ENCODE measurements around the gene IRX4. TPM values are rescaled to one million over a fixed set of nuclear protein-coding genes. Genes with fewer than 3 reads are reported as not detected.

Gene IRX4
- total RNA-seq, result under 1 TPM in 1 of 2 donors, not detected in 1; 0.22 TPM
- 0.50 TPM for polyA plus RNA-seq (2013, experiment 1 of 2)
- 0.91 TPM for polyA plus RNA-seq (2013, experiment 2 of 2)
- long read RNA-seq, experiment 1, partial matches to known transcripts, result 0 of 1 reads
- long read RNA-seq, experiment 1, other reads (novel, unspliced or antisense), result 1 of 1 reads
- long read RNA-seq, experiment 2, partial matches to known transcripts, result 0 of 2 reads
- long read RNA-seq, experiment 2, other reads (novel, unspliced or antisense), result 1 of 2 reads
- long read RNA-seq, experiment 3, result 0 reads
- long read RNA-seq, experiment 4, result 0 reads

DNA sequence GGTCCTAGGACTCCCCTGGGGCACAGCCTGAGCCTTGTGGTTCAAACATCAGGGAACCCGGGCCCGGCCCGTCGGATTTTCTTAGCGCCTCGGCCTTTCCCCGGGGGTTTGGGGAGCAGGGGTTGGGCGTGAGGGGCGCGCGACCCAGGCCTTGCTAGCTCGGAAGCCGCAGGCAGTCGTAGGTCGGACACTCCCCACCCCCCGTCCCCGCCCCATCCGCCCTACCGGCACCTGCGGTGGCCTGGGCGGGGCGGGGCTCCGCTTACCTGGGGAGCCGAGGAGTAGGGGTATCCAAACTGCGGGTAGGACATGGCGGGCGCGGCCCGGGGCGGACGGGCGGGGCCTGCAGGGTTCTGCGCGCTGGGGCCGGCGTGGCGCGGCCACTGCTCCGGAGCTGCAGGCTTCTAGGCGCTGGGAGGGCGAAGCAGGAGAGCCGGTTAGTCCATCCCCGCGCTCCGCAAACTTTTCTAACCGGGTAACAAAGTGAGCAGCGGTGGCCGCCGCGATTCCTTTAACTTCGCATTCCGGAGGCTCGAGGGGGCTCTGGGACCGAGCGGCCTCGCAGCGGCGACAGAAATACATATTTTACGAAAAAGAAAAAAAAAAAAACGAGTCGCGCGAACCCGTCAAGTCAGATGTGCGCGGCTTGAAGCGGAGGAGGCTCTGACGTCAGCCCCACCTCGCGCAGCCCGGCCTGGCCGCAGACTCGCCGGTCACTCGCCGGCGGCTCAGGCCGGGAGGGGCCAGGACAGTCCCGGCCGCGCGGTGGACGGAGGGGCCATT, at the start of gene IRX4:
TSS of gene IRX4 (minus strand) at position 589 of the 783 bp plus-strand sequence. CDS start at position 311, 278 bp downstream.
- H3K4me3 Mint-ChIP-seq, result peak within 1 kb of the TSS; percentile 41

DNA sequence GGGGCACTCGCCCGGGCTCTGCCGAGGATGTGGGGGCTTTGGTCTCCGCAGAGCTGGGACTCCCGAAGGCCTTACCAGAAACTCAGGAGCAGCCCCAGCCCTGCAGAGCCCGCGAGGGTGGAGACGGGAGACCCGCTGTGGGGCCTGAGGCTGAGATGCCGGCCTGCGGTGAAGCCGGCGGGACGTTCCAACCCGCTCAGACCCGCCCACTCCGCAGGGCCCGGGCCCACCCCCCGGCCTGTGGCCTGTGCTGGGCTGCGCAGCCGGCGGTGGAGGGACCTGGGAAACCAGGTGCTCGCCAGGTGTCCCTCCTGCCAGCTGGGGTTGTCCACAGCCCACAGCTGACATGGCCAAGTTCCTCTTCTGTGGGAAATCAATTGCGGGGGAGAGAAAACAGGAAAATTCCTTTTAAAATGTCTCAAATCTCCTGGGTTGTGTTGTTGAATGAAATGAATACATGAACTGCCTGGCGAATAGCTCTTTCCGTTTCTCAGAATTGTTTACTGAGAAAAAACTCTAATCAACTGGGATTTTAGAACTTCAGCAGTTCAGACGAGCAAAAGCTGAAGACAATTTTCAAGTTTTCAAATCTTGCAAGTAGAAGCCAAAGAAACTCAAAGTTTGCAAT, 49.0 kb upstream of the IRX4 start:
- 20 to 22% methylated on average over 9 to 27 of the region's 27 CpGs for WGBS, 2 experiments (ENCODE audit: insufficient coverage in 1 of 2, insufficient read length in 1 of 2)
- no peak overlapping the region for H3K4me3 Mint-ChIP-seq
- H3K4me1 Mint-ChIP-seq, result no peaks in the 10 kb centered on the region

More for the DNA sequence above, at the start of gene IRX4:
- peaks cover 3% of the 10 kb centered on the region for H3K4me1 Mint-ChIP-seq
- no peak within 1 kb of the TSS for H3K9ac ChIP-seq (ENCODE audit: extremely low read depth, low read length, poor library complexity, severe bottlenecking)
- 1% methylated on average over 29 to 83 of the region's 83 CpGs for WGBS, 2 experiments (ENCODE audit: insufficient coverage in 1 of 2, insufficient read length in 1 of 2)
- H3K9me3 ChIP-seq (ENCODE audit: control insufficient read depth, low read length), result no peaks in the 10 kb centered on the region
- H3K36me3 Mint-ChIP-seq (ENCODE audit: low read depth), result peaks cover 3% of the 10 kb centered on the region
- peaks cover 10% of the 10 kb centered on the region for H3K4me1 ChIP-seq (ENCODE audit: control insufficient read depth, insufficient read depth, low read length)
- DNase-seq, result peak; percentile 82
- no peak within 1 kb of the TSS for H3K27ac ChIP-seq (ENCODE audit: low read depth, low read length)
- peak within 1 kb of the TSS; percentile 65 for H3K4me3 ChIP-seq (ENCODE audit: low read length)
- peaks cover 100% of the 10 kb centered on the region for H3K27me3 ChIP-seq (ENCODE audit: control insufficient read depth, insufficient read depth, low read length, poor library complexity, severe bottlenecking)
- H3K27me3 Mint-ChIP-seq (ENCODE audit: insufficient read depth), result peaks cover 94% of the 10 kb centered on the region
- no peaks in the 10 kb centered on the region for H3K36me3 ChIP-seq (ENCODE audit: control insufficient read depth, insufficient read depth, low read length)
- TF ChIP-seq, protein P1, sequence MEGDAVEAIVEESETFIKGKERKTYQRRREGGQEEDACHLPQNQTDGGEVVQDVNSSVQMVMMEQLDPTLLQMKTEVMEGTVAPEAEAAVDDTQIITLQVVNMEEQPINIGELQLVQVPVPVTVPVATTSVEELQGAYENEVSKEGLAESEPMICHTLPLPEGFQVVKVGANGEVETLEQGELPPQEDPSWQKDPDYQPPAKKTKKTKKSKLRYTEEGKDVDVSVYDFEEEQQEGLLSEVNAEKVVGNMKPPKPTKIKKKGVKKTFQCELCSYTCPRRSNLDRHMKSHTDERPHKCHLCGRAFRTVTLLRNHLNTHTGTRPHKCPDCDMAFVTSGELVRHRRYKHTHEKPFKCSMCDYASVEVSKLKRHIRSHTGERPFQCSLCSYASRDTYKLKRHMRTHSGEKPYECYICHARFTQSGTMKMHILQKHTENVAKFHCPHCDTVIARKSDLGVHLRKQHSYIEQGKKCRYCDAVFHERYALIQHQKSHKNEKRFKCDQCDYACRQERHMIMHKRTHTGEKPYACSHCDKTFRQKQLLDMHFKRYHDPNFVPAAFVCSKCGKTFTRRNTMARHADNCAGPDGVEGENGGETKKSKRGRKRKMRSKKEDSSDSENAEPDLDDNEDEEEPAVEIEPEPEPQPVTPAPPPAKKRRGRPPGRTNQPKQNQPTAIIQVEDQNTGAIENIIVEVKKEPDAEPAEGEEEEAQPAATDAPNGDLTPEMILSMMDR (conservative IDR thresholded peaks at IDR 0.05), result no peak
- H3K27ac Mint-ChIP-seq, result no peak within 1 kb of the TSS
- H3K9me3 Mint-ChIP-seq, result peaks cover 3% of the 10 kb centered on the region

More for the DNA sequence above, 49.0 kb upstream of the IRX4 start:
- TF ChIP-seq, protein P1 (conservative IDR thresholded peaks at IDR 0.05), result no peak
- Histone ChIP-seq H3K9ac (ENCODE audit: extremely low read depth, low read length, poor library complexity, severe bottlenecking) (no peak overlapping the region), H3K4me3 (ENCODE audit: low read length) (peak overlapping the region; percentile 71), H3K4me1 (ENCODE audit: control insufficient read depth, insufficient read depth, low read length) (no peaks in the 10 kb centered on the region), H3K36me3 (ENCODE audit: control insufficient read depth, insufficient read depth, low read length) (no peaks in the 10 kb centered on the region), H3K9me3 (ENCODE audit: control insufficient read depth, low read length) (no peaks in the 10 kb centered on the region), H3K27me3 (ENCODE audit: control insufficient read depth, insufficient read depth, low read length, poor library complexity, severe bottlenecking) (peaks cover 44% of the 10 kb centered on the region), H3K27ac (ENCODE audit: low read depth, low read length) (no peak overlapping the region)
- peak; percentile 86 for DNase-seq
- H3K9me3 Mint-ChIP-seq, result no peaks in the 10 kb centered on the region
- H3K27ac Mint-ChIP-seq, result no peak overlapping the region
- H3K36me3 Mint-ChIP-seq (ENCODE audit: low read depth), result no peaks in the 10 kb centered on the region
- H3K27me3 Mint-ChIP-seq (ENCODE audit: insufficient read depth), result peaks cover 18% of the 10 kb centered on the region

All from endodermal cell (in vitro differentiated cells).